Measurements from ENCODE around the gene RNASE13.

DNA sequence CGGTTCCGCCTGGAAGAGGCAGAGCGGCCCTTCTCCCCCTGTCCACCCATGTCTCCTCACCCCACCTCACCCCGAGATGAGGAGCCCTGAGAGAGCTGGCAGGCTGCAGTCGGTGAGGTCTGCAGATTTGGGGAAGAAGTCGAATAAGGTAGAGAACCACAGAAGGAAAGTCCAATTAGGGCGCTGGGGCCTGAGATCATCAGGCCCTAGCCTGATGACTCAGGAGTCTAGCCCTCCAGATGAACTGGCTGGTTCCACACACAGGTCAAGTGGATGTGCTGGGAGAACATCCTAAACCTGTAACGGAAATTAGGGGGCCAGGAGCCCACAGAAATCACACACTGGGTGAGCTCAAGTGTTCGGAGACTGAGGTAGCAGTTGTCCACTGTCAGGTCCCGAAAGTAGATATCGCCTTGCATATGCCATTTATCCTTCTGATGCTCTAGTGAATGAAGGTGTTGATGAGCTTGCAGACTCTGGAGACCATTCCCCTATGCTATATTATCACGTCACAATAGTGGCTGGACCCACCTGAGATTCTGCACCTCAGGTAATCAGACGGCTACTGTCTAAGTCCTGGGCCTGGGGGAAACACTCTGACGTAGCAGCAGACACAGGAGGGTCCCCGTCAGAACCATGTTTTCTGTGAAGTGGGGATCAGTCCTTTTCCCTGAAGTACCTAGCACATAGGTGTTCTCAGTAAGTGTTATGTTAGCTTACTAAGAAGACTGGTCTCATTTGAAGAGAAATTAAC is 45.7 kb downstream of the RNASE13 start:
- TF ChIP-seq, protein P1, sequence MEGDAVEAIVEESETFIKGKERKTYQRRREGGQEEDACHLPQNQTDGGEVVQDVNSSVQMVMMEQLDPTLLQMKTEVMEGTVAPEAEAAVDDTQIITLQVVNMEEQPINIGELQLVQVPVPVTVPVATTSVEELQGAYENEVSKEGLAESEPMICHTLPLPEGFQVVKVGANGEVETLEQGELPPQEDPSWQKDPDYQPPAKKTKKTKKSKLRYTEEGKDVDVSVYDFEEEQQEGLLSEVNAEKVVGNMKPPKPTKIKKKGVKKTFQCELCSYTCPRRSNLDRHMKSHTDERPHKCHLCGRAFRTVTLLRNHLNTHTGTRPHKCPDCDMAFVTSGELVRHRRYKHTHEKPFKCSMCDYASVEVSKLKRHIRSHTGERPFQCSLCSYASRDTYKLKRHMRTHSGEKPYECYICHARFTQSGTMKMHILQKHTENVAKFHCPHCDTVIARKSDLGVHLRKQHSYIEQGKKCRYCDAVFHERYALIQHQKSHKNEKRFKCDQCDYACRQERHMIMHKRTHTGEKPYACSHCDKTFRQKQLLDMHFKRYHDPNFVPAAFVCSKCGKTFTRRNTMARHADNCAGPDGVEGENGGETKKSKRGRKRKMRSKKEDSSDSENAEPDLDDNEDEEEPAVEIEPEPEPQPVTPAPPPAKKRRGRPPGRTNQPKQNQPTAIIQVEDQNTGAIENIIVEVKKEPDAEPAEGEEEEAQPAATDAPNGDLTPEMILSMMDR (conservative IDR thresholded peaks at IDR 0.05; ENCODE audit: low read depth, low read length) = no peak
- TF ChIP-seq FOS (IDR thresholded peaks at IDR 0.05; ENCODE audit: low read depth, low read length) (no peak), POLR2A (IDR thresholded peaks at IDR 0.05; ENCODE audit: low read depth, low read length) (no peak), CEBPB (IDR thresholded peaks at IDR 0.05; ENCODE audit: low read depth, low read length) (no peak), RAD21 (IDR thresholded peaks at IDR 0.05; ENCODE audit: low read length) (no peak), NFE2L2 (IDR thresholded peaks at IDR 0.05; ENCODE audit: low read depth, low read length) (no peak), RCOR1 (IDR thresholded peaks at IDR 0.05; ENCODE audit: insufficient replicate concordance, low read length) (no peak), MAFK (IDR thresholded peaks at IDR 0.05; ENCODE audit: low read depth, low read length) (no peak)
- TF ChIP-seq, protein P2, sequence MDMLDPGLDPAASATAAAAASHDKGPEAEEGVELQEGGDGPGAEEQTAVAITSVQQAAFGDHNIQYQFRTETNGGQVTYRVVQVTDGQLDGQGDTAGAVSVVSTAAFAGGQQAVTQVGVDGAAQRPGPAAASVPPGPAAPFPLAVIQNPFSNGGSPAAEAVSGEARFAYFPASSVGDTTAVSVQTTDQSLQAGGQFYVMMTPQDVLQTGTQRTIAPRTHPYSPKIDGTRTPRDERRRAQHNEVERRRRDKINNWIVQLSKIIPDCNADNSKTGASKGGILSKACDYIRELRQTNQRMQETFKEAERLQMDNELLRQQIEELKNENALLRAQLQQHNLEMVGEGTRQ (IDR thresholded peaks at IDR 0.05; ENCODE audit: low read depth, low read length) = no peak
- TF ChIP-seq, protein P3, sequence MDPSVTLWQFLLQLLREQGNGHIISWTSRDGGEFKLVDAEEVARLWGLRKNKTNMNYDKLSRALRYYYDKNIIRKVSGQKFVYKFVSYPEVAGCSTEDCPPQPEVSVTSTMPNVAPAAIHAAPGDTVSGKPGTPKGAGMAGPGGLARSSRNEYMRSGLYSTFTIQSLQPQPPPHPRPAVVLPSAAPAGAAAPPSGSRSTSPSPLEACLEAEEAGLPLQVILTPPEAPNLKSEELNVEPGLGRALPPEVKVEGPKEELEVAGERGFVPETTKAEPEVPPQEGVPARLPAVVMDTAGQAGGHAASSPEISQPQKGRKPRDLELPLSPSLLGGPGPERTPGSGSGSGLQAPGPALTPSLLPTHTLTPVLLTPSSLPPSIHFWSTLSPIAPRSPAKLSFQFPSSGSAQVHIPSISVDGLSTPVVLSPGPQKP (IDR thresholded peaks at IDR 0.05; ENCODE audit: borderline replicate concordance, low read depth, low read length) = no peak

Measured in IMR-90 (cell line).